Heart left ventricle (tissue), 16 donors: ENCODE data around the gene FOXRED2. TPM values are rescaled to one million over a fixed set of nuclear protein-coding genes. Genes with fewer than 3 reads are reported as not detected.

ENCODE experiments used
- ATAC-seq, 4 donors: fragments of 200-7000 bp; cut with Tn5 transposase; one replicate each; pipeline ENCODE4 v1.9.1; 2020 to 2022; ENCODE audit warnings: moderate library complexity in 4 of 4, mild to moderate bottlenecking in 3 of 4, moderate number of reproducible peaks in 1 of 4
- DNase-seq, 5 donors: peaks; one replicate each; pipeline ENCODE4 v3.0.0-alpha.2; 2020
- H3K27ac ChIP-seq, 12 donors: fragments of 200-600 bp; sonication (generic) in 4 of 12; one replicate each; pipeline versions ENCODE4 v1.5.0 to v1.8.0; 2016 to 2022; ENCODE audit warnings: mild to moderate bottlenecking in 2 of 12
- H3K27me3 ChIP-seq, 9 donors: fragments of 200-600 bp; sonication (generic) in 2 of 9; one replicate each; pipeline versions ENCODE4 v1.5.1 to v1.8.0; 2016 to 2022; ENCODE audit warnings: mild to moderate bottlenecking in 3 of 9
- H3K36me3 ChIP-seq, 9 donors: fragments of 200-600 bp; sonication (generic) in 2 of 9; one replicate each; pipeline versions ENCODE4 v1.5.0 to v1.8.0; 2018 to 2022; ENCODE audit warnings: mild to moderate bottlenecking in 2 of 9
- H3K4me1 ChIP-seq, 12 donors: fragments of 200-600 bp; sonication (generic) in 4 of 12; one replicate each; pipeline versions ENCODE4 v1.5.0 to v1.8.0; 2016 to 2022; ENCODE audit warnings: mild to moderate bottlenecking in 3 of 12
- H3K4me3 ChIP-seq, 12 donors: fragments of 200-600 bp; sonication (generic) in 4 of 12; one replicate each; pipeline versions ENCODE4 v1.5.0 to v1.8.0; 2017 to 2022; ENCODE audit warnings: mild to moderate bottlenecking in 9 of 12, moderate library complexity in 4 of 12
- H3K9me3 ChIP-seq, 12 donors: fragments of 200-600 bp; sonication (generic) in 4 of 12; one replicate each; pipeline versions ENCODE4 v1.5.0 to v1.8.0; 2016 to 2022; ENCODE audit warnings: mild to moderate bottlenecking in 1 of 12
- CTCF ChIP-seq, 12 donors: fragments of 200-600 bp; sonication (generic) in 4 of 12; IDR thresholded peaks; one replicate each; pipeline versions ENCODE4 v1.5.0 to v1.8.0; 2018 to 2022; ENCODE audit warnings: antibody characterized with exemption in 12 of 12, mild to moderate bottlenecking in 5 of 12
- POLR2A ChIP-seq, 2 donors: fragments of 450-650 bp; IDR thresholded peaks; one replicate each; pipeline ENCODE4 v1.6.1; 2017; ENCODE audit warnings: antibody characterized with exemption in 2 of 2, mild to moderate bottlenecking in 2 of 2, moderate library complexity in 2 of 2
- WGBS, 4 donors: extraction: QIAGEN DNeasy Blood & Tissue Kit in 2 of 4; methylation state at CpG; one replicate each; pipeline versions ENCODE4 v1.1.5 to v1.1.7; 2013 to 2018; 5-methylcytosine and 5-hydroxymethylcytosine counted together
- intact Hi-C, 10 donors: fragments of 100-400 bp; cut with DNase I; formaldehyde crosslinking; loops; one replicate each; pipeline versions ENCODE4 v1.11.1 to v1.14.2; 2022
- polyA plus RNA-seq, 2 donors: library from polyadenylated mRNA; stranded (reverse); fragments of 200-250 nt; gene quantifications; one replicate each; pipeline ENCODE4 v1.2.3, GENCODE V29; 2013
- total RNA-seq, 9 donors: library from RNA; depleted of rRNA in 2 of 9; stranded (reverse); fragments of >200 nt in 2 of 9; fragmentation: NEBNext Ultra II Directional in 3 of 9; extraction: Animal tissue kit (Norgen Biotek cat#: 25700) in 3 of 9; gene quantifications; one replicate each; pipeline versions ENCODE4 v1.1.0 to v1.2.4, GENCODE V29; 2016 to 2023
- donor health status: ischemic (EF 13 %, LVEDD 7.1; RV severe dilation, severe dysfunction).
- donor health status: healthy with polysubstance abuse.
- donor health status: DM: no; HTN: yes; CAD: no.
- donor health status: DM: no; HTN: no; CAD: no.
- donor health status: ischemic (EF 25% LVEDD 6.9; RV normal size, moderate dysfunction).
- donor health status: ischemic (EF 25% LVEDD 5.7; RV mildly dilated, moderate dysfunction).
- donor health status: healthy.
- donor health status: DM: yes; HTN: yes; CAD: no.
- donor health status: ischemic (EF 35%, LVEDD 5.7; RV mildly dilated, moderate dysfunction).
- donor health status: nonischemic (EF 11% LVEDD 7.7; RV severe dilation, severe dysfunction).
- donor health status: DM: yes; HTN: yes; CAD: no.
- donor health status: PGD.
- donor health status: ischemic (EF 29% LVEDD 5.4; RV normal size, mild dysfunction).
- donor health status: nonischemic (EF 23%, LVEDD 6.1; RV moderate dilation, normal function).

Gene FOXRED2
- total and polyA plus RNA-seq, 11 donors: 3.5 to 12.1 (median 6.9) TPM

GRCh38 chr22:36471341-36471821 lies 35.5 kb downstream of the FOXRED2 start:
- DNase-seq (no peak), ATAC-seq (no peak)
- H3K4me3 ChIP-seq: no peak overlapping the region
- H3K27ac ChIP-seq: peak overlapping the region in 2 of 12 donors; percentile 41 to 97
- no peak for TF ChIP-seq CTCF (IDR thresholded peaks at IDR 0.05)
- TF ChIP-seq POLR2A (IDR thresholded peaks at IDR 0.05): no peak
- no peaks in the 10 kb centered on the region for H3K9me3 ChIP-seq
- 86 to 91% (median 88%) methylated on average over 14 of the region's 14 CpGs for WGBS, 4 donors
- no peaks in the 10 kb centered on the region for H3K27me3 ChIP-seq
- H3K36me3 ChIP-seq: peaks cover 0 to 69% (median 56%) of the 10 kb centered on the region in 9 donors
- peaks cover 0 to 60% (median 50%) of the 10 kb centered on the region in 12 donors for H3K4me1 ChIP-seq
- intact Hi-C loops: loop anchor here in 8 of 10 donors (2.0 to 5.0 kb wide), 3 partner anchors 149 to 171 kb away; no protein-coding TSS in a partner anchor

GRCh38 chr22:36470994-36471331 lies 35.9 kb downstream of the FOXRED2 start:
- no peak for ATAC-seq
- no peak for DNase-seq
- TF ChIP-seq CTCF (IDR thresholded peaks at IDR 0.05) (no peak), POLR2A (IDR thresholded peaks at IDR 0.05) (no peak)
- Histone ChIP-seq H3K27me3 (no peaks in the 10 kb centered on the region), H3K4me3 (no peak overlapping the region), H3K27ac (peak overlapping the region in 3 of 12 donors; percentile 41 to 97 (median 96)), H3K9me3 (no peaks in the 10 kb centered on the region), H3K36me3 (peaks cover 0 to 66% (median 52%) of the 10 kb centered on the region in 9 donors), H3K4me1 (peaks cover 0 to 64% (median 55%) of the 10 kb centered on the region in 12 donors)
- intact Hi-C loops: loop anchor here (1.0 to 5.0 kb wide), 4 partner anchors 149 to 170 kb away; no protein-coding TSS in a partner anchor
- WGBS, 4 donors: 65 to 78% (median 68%) methylated on average over 10 of the region's 10 CpGs

- Histone ChIP-seq H3K4me3 (no peak overlapping the region), H3K27ac (peak overlapping the region in 11 of 12 donors; percentile 42 to 98 (median 94)), H3K4me1 (peaks cover 0 to 70% (median 60%) of the 10 kb centered on the region in 12 donors), H3K9me3 (no peaks in the 10 kb centered on the region), H3K36me3 (peaks cover 0 to 60% (median 46%) of the 10 kb centered on the region in 9 donors), H3K27me3 (no peaks in the 10 kb centered on the region)
- DNase-seq (peak; percentile 85 to 89 (median 87)), ATAC-seq (peak; percentile 49 to 74 (median 69))
- intact Hi-C loops: loop anchor here (1.0 to 5.0 kb wide), 4 partner anchors 148 to 170 kb away; no protein-coding TSS in a partner anchor
- TF ChIP-seq POLR2A (IDR thresholded peaks at IDR 0.05) (no peak), CTCF (IDR thresholded peaks at IDR 0.05) (peak; percentile 93 to 100 (median 97))
- WGBS, 4 donors: 38 to 46% (median 45%) methylated on average over 10 to 14 of the region's 14 CpGs
These were observed 36.5 kb downstream of the FOXRED2 start for GRCh38 chr22:36470162-36470993.
